ENCODE measurements around the gene CROCC.
"Not testable (repeated sequence)": the region's sequence is repeated elsewhere in the genome, so short reads cannot be mapped to it uniquely, and the experiment has no call there.

CROCC gene

GRCh38 chr1:16925635-16926490, 4.1 kb downstream of the CROCC start:
- Histone ChIP-seq H3K9me3 (no peaks in the 10 kb centered on the region), H3K4me3 (ENCODE audit: low read depth, low read length) (no peak overlapping the region), H3K27me3 (no peaks in the 10 kb centered on the region), H3K36me3 (no peaks in the 10 kb centered on the region), H3K4me1 (no peaks in the 10 kb centered on the region; the same call in 1 of the 2 replicates)
- TF ChIP-seq, protein P1, sequence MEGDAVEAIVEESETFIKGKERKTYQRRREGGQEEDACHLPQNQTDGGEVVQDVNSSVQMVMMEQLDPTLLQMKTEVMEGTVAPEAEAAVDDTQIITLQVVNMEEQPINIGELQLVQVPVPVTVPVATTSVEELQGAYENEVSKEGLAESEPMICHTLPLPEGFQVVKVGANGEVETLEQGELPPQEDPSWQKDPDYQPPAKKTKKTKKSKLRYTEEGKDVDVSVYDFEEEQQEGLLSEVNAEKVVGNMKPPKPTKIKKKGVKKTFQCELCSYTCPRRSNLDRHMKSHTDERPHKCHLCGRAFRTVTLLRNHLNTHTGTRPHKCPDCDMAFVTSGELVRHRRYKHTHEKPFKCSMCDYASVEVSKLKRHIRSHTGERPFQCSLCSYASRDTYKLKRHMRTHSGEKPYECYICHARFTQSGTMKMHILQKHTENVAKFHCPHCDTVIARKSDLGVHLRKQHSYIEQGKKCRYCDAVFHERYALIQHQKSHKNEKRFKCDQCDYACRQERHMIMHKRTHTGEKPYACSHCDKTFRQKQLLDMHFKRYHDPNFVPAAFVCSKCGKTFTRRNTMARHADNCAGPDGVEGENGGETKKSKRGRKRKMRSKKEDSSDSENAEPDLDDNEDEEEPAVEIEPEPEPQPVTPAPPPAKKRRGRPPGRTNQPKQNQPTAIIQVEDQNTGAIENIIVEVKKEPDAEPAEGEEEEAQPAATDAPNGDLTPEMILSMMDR (IDR thresholded peaks at IDR 0.05; ENCODE audit: low read depth, low read length): no peak
- DNase-seq: no peak

DNA sequence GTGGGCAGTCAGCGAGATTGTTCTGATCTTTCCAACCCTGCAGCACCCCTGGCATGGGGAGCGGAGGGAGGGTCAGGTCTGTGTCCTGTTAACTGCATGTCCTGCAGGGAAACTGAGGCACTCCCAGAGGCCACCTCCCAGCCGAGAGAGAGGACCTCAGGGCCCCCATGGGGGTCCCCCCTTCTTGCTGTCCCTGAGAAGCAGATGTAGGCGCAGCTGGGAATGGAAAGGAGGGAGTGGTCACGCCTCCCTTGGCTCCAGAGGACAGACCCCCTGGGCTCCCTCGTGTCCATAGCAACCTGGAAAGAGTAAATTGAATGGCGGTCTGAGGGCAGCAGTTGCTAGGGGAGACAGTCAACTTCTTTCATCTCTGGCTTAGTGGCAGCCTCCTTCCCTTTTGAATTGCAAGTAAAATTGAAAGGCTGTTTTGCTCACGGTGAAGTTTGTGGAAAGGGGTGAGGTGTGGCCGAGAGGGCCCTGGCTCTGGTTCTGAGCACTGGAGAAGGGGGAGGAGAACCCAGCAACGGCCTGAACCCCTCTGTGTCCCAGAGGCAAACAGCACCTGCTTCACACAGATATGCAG, 4.9 kb downstream of the CROCC start:
- TF ChIP-seq, protein P1 (IDR thresholded peaks at IDR 0.05; ENCODE audit: low read depth, low read length): no peak
- H3K4me1 ChIP-seq: no peaks in the 10 kb centered on the region; the same call in 1 of the 2 replicates

GRCh38 chr1:16927256-16927655, 5.5 kb downstream of the CROCC start:
- Histone ChIP-seq H3K4me1 (no peaks in the 10 kb centered on the region), H3K36me3 (no peaks in the 10 kb centered on the region), H3K4me3 (ENCODE audit: low read depth, low read length) (no peak overlapping the region), H3K27me3 (no peaks in the 10 kb centered on the region), H3K9me3 (no peaks in the 10 kb centered on the region)
- TF ChIP-seq, protein P1 (IDR thresholded peaks at IDR 0.05; ENCODE audit: low read depth, low read length): no peak
- no peak for DNase-seq

More for the DNA sequence above, 4.9 kb downstream of the CROCC start:
- H3K27me3 ChIP-seq: no peaks in the 10 kb centered on the region
- H3K9me3 ChIP-seq: no peaks in the 10 kb centered on the region
- no peak for DNase-seq
- no peak overlapping the region for H3K4me3 ChIP-seq (ENCODE audit: low read depth, low read length)
- H3K36me3 ChIP-seq: no peaks in the 10 kb centered on the region

GRCh38 chr1:16927711-16928485, 6.2 kb downstream of the CROCC start:
- Histone ChIP-seq H3K4me1 (no peaks in the 10 kb centered on the region), H3K27me3 (no peaks in the 10 kb centered on the region), H3K9me3 (no peaks in the 10 kb centered on the region), H3K36me3 (no peaks in the 10 kb centered on the region), H3K4me3 (ENCODE audit: low read depth, low read length) (no peak overlapping the region)
- no peak for DNase-seq
- TF ChIP-seq, protein P1 (IDR thresholded peaks at IDR 0.05; ENCODE audit: low read depth, low read length): no peak

DNA sequence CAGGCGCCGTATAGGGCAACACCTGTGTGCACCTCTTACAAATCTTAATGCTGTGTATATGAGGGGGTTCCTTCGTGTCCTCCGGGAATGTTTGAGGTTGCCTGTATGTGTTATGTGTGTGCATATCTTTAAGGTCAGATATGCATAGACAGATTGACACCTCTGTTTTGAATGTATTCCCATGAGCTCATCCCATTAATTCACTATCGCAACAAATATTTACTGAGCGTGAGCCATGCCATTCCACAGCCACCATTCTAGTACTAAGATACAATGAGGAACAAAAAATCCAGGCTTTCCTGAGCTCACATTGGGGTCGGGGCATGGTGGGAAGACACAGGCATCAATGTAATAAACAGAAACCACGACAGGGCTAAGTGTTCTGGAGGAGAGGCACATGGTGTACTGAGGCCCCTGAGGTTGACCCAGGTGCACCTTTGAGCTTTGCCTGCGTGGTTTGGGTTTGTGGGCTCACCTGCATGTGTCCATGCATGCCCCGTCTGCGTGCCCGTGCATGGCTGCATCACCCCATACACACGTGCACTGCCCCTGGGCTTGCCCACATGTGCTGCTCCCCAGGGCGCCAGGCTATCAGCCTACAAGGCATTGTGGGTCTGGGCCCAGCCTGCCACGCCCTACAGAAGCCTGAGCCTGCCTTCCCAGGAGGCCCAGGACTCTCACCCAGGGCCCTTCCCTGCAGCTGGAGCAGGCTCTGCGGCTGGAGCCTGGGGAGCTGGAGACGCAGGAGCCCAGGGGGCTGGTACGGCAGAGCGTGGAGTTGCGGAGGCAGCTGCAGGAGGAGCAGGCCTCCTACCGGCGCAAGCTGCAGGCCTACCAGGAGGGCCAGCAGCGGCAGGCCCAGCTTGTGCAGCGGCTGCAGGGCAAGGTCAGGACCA, 7.7 kb downstream of the CROCC start:
- H3K9me3 ChIP-seq; DNase-seq; H3K4me1 ChIP-seq; H3K36me3 ChIP-seq; H3K27me3 ChIP-seq; H3K4me3 ChIP-seq (ENCODE audit: low read depth, low read length): not testable (repeated sequence)

GRCh38 chr1:16931206-16931934, 9.6 kb downstream of the CROCC start:
- not testable (repeated sequence) for H3K27me3 ChIP-seq; H3K4me1 ChIP-seq; H3K36me3 ChIP-seq; DNase-seq; H3K4me3 ChIP-seq (ENCODE audit: low read depth, low read length); H3K9me3 ChIP-seq

GRCh38 chr1:16933945-16934344, 12.2 kb downstream of the CROCC start:
- not testable (repeated sequence) for H3K27me3 ChIP-seq; H3K4me1 ChIP-seq; H3K36me3 ChIP-seq; H3K4me3 ChIP-seq (ENCODE audit: low read depth, low read length); H3K9me3 ChIP-seq; DNase-seq

DNA sequence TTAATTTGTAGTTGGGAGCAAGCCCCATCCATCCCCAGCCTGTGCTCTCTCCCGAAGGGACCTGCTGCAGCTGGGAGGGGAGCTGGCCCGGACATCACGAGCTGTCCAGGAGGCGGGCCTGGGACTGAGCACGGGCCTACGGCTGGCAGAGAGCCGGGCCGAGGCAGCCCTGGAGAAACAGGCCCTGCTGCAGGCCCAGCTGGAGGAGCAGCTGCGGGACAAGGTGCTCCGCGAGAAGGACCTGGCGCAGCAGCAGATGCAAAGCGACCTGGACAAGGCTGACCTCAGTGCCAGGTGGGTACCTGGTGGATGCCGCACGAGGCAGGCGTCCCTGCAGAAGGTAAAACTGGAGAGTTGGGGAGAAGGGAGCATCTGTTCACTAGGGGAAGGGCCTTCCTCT, 14.8 kb downstream of the CROCC start:
- H3K9me3 ChIP-seq; H3K4me3 ChIP-seq (ENCODE audit: low read depth, low read length); DNase-seq; H3K4me1 ChIP-seq; H3K27me3 ChIP-seq; H3K36me3 ChIP-seq: not testable (repeated sequence)
